SU-DHL-6 (cell line): ENCODE data around the gene MYH6.

Experiments
- EZH2phosphoT487 ChIP-seq: fragments of 200-600 bp; sonication (generic), shearing (Covaris generic); conservative IDR thresholded peaks from 2 replicates; pipeline ENCODE4 v1.6.1; 2018; ENCODE audit warnings: mild to moderate bottlenecking, antibody characterized with exemption, low read length, moderate library complexity, mixed read lengths
- TF ChIP-seq, protein P1 (sequence below): fragments of 200-600 bp; sonication (generic); IDR thresholded peaks from one replicate; pipeline ENCODE4 v1.5.1; 2017; ENCODE audit warnings: antibody characterized with exemption, mild to moderate bottlenecking, low read length, moderate library complexity; ENCODE audit not compliant: insufficient read depth, poor library complexity, severe bottlenecking

DNA sequence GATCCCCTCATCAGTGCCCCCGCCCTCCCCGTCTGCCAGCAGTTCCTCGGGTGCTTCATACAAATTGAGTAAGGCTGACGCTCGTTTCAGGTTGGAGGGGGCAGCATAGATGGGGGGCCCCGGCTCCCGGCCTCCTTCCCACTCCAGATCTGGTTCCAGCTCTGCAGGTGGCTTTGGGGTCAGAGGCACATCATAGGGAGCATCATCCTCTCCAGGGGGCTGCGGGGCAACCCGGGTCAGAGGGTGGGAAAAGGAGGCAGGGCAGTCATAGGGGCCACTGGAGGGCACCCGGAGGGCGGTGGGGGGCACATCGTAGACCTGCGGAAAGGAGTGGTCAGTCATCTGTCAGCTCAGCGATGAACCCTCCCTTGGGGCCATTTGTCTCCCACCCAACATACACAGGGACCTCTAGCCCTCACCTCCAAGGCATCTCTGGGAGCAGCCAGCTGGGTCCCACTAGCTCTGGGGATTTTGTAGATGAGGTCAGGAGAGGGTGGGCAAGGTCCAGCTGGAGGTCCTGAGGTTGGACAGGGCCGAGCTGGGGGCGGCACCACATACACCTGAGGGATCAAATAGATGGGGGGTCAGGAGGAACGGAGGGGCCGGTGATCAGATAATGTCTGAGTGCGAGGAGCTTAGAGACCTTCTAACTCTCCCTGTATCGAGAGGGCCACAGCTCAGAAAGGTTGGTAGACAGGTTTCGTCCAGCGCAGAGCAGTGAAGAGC is 48.2 kb downstream of the MYH6 start:
- TF ChIP-seq, protein P1, sequence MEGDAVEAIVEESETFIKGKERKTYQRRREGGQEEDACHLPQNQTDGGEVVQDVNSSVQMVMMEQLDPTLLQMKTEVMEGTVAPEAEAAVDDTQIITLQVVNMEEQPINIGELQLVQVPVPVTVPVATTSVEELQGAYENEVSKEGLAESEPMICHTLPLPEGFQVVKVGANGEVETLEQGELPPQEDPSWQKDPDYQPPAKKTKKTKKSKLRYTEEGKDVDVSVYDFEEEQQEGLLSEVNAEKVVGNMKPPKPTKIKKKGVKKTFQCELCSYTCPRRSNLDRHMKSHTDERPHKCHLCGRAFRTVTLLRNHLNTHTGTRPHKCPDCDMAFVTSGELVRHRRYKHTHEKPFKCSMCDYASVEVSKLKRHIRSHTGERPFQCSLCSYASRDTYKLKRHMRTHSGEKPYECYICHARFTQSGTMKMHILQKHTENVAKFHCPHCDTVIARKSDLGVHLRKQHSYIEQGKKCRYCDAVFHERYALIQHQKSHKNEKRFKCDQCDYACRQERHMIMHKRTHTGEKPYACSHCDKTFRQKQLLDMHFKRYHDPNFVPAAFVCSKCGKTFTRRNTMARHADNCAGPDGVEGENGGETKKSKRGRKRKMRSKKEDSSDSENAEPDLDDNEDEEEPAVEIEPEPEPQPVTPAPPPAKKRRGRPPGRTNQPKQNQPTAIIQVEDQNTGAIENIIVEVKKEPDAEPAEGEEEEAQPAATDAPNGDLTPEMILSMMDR, result no peak
- TF ChIP-seq EZH2phosphoT487, result no peak
